H9 (cell line): ENCODE data around the gene ZNF860. TPM values are rescaled to one million over a fixed set of nuclear protein-coding genes. Genes with fewer than 3 reads are reported as not detected.

Experiments
- DNase-seq: peaks from one replicate; pipeline ENCODE4 v3.0.0-alpha.2; 2017
- H2AFZ ChIP-seq: one replicate; pipeline ENCODE4 v1.6.1; 2013; ENCODE audit warnings: mild to moderate bottlenecking, low read length, control low read depth, moderate library complexity
- H2AK5ac ChIP-seq: 2 replicates; pipeline ENCODE4 v1.6.1; 2013; ENCODE audit warnings: low read length, control low read depth, mixed read lengths; ENCODE audit not compliant: insufficient read length
- H2BK120ac ChIP-seq: one replicate; pipeline ENCODE4 v1.6.1; 2013; ENCODE audit warnings: low read depth, mild to moderate bottlenecking, low read length, control low read depth, inconsistent platforms; ENCODE audit not compliant: poor library complexity, severe bottlenecking
- H2BK12ac ChIP-seq: 2 replicates; pipeline ENCODE4 v1.6.1; 2013; ENCODE audit warnings: low read length, control low read depth, mixed read lengths, low read depth; ENCODE audit not compliant: insufficient read length
- H2BK15ac ChIP-seq: 2 replicates; pipeline ENCODE4 v1.6.1; 2013; ENCODE audit warnings: low read depth, low read length, control low read depth
- H2BK20ac ChIP-seq: one replicate; pipeline ENCODE4 v1.6.1; 2013; ENCODE audit warnings: low read depth, mild to moderate bottlenecking, low read length, control low read depth, inconsistent platforms; ENCODE audit not compliant: poor library complexity, severe bottlenecking
- H2BK5ac ChIP-seq: 2 replicates; pipeline ENCODE4 v1.6.1; 2013; ENCODE audit warnings: low read length, control low read depth, mixed read lengths; ENCODE audit not compliant: insufficient read length
- H3K14ac ChIP-seq: 2 replicates; pipeline ENCODE4 v1.6.1; 2013; ENCODE audit warnings: low read length, control low read depth; ENCODE audit not compliant: insufficient read depth
- H3K18ac ChIP-seq: 2 replicates; pipeline ENCODE4 v1.6.1; 2013; ENCODE audit warnings: low read depth, mild to moderate bottlenecking, mixed read lengths, low read length, control low read depth; ENCODE audit not compliant: insufficient read length
- H3K23ac ChIP-seq: 2 replicates; pipeline ENCODE4 v1.6.1; 2013; ENCODE audit warnings: low read length, control low read depth, mixed read lengths, low read depth; ENCODE audit not compliant: insufficient read length
- H3K23me2 ChIP-seq: 2 replicates; pipeline ENCODE4 v1.6.1; 2013; ENCODE audit warnings: low read depth, mild to moderate bottlenecking, mixed read lengths, low read length, control low read depth; ENCODE audit not compliant: insufficient read length, poor library complexity, severe bottlenecking
- H3K27ac ChIP-seq: 2 replicates; pipeline ENCODE4 v1.5.1; 2013; ENCODE audit warnings: low read length, control low read depth, mixed read lengths, low read depth; ENCODE audit not compliant: insufficient read length
- H3K27me3 ChIP-seq: 2 replicates; pipeline ENCODE4 v1.6.1; 2013; ENCODE audit warnings: low read length, control low read depth, inconsistent platforms; ENCODE audit not compliant: insufficient read depth
- H3K4ac ChIP-seq: 2 replicates; pipeline ENCODE4 v1.6.1; 2013; ENCODE audit warnings: low read depth, mild to moderate bottlenecking, control low read depth, inconsistent platforms, low read length, moderate library complexity
- H3K4me1 ChIP-seq: 2 replicates; pipeline ENCODE4 v1.6.1; 2013; ENCODE audit warnings: low read length, control low read depth, inconsistent platforms; ENCODE audit not compliant: insufficient read depth
- H3K4me2 ChIP-seq: 2 replicates; pipeline ENCODE4 v1.6.1; 2013; ENCODE audit warnings: low read length, control low read depth, mixed read lengths; ENCODE audit not compliant: insufficient read length, insufficient read depth
- H3K56ac ChIP-seq: 2 replicates; pipeline ENCODE4 v1.6.1; 2013; ENCODE audit warnings: low read depth, mild to moderate bottlenecking, mixed read lengths, low read length, control low read depth; ENCODE audit not compliant: insufficient read length
- H3K79me1 ChIP-seq: 2 replicates; pipeline ENCODE4 v1.6.1; 2013; ENCODE audit warnings: low read depth, mild to moderate bottlenecking, moderate library complexity, low read length, control low read depth, inconsistent platforms; ENCODE audit not compliant: insufficient read depth, poor library complexity, severe bottlenecking
- H3K79me2 ChIP-seq: 2 replicates; pipeline ENCODE4 v1.6.1; 2013; ENCODE audit warnings: low read length, control low read depth, inconsistent platforms; ENCODE audit not compliant: insufficient read depth
- H3K9ac ChIP-seq: 2 replicates; pipeline ENCODE4 v1.6.1; 2013; ENCODE audit warnings: low read length, control low read depth, mixed read lengths; ENCODE audit not compliant: insufficient read length; ENCODE audit errors: extremely low read depth
- H3K9me3 ChIP-seq: one replicate; pipeline ENCODE4 v1.6.1; 2013; ENCODE audit warnings: low read depth, low read length, inconsistent platforms; ENCODE audit not compliant: control insufficient read depth
- H3T11ph ChIP-seq: one replicate; pipeline ENCODE4 v1.6.1; 2013; ENCODE audit warnings: mild to moderate bottlenecking, low read length, control low read depth, inconsistent platforms
- H4K20me1 ChIP-seq: one replicate; pipeline ENCODE4 v1.6.1; 2013; ENCODE audit not compliant: control insufficient read depth, insufficient read length, insufficient read depth
- H4K5ac ChIP-seq: 2 replicates; pipeline ENCODE4 v1.6.1; 2013; ENCODE audit warnings: low read depth, mild to moderate bottlenecking, mixed read lengths, low read length, control low read depth; ENCODE audit not compliant: insufficient read length
- H4K8ac ChIP-seq: replicated peaks from 2 replicates; pipeline ENCODE4 v1.6.1; 2013; ENCODE audit warnings: low read length, control low read depth, mixed read lengths, low read depth; ENCODE audit not compliant: insufficient read length
- H4K91ac ChIP-seq: 2 replicates; pipeline ENCODE4 v1.6.1; 2013; ENCODE audit warnings: low read depth, mild to moderate bottlenecking, moderate library complexity, mixed read lengths, low read length, control low read depth; ENCODE audit not compliant: insufficient read length
- H3K27ac Mint-ChIP-seq, 3 experiments: 2 replicates in 2 of 3; 3 replicates in 1 of 3; pipeline ENCODE4 v1.8.0; 2020 to 2021; ENCODE audit warnings: mixed read lengths in 3 of 3, mild to moderate bottlenecking in 1 of 3, moderate library complexity in 1 of 3
- H3K27me3 Mint-ChIP-seq: 2 replicates; pipeline ENCODE4 v1.8.0; 2021; ENCODE audit warnings: low read depth, mild to moderate bottlenecking, moderate library complexity, mixed read lengths
- H3K36me3 Mint-ChIP-seq, 3 experiments: 2 replicates in 2 of 3; 3 replicates in 1 of 3; pipeline ENCODE4 v1.8.0; 2020 to 2021; ENCODE audit warnings: low read depth in 3 of 3, mixed read lengths in 3 of 3; ENCODE audit not compliant: insufficient read depth in 1 of 3
- H3K4me1 Mint-ChIP-seq, 2 experiments: 2 replicates each; pipeline ENCODE4 v1.8.0; 2020; ENCODE audit warnings: mixed read lengths in 2 of 2
- H3K4me3 Mint-ChIP-seq, 2 experiments: 2 replicates in 1 of 2; 3 replicates in 1 of 2; pipeline ENCODE4 v1.8.0; 2020 to 2021; ENCODE audit warnings: mild to moderate bottlenecking in 2 of 2, mixed read lengths in 2 of 2, moderate library complexity in 1 of 2
- H3K9me3 Mint-ChIP-seq, 2 experiments: 2 replicates in 1 of 2; 3 replicates in 1 of 2; pipeline ENCODE4 v1.8.0; 2020; ENCODE audit warnings: mild to moderate bottlenecking in 2 of 2, mixed read lengths in 2 of 2, moderate library complexity in 1 of 2
- WGBS: extraction: QIAGEN DNeasy Blood & Tissue Kit; methylation state at CpG from one replicate; pipeline ENCODE4 v1.1.7; 2013; ENCODE audit warnings: missing lambda C conversion rate, low lambda C conversion rate, mixed read lengths; ENCODE audit not compliant: insufficient read length; ENCODE audit errors: extremely low coverage; 5-methylcytosine and 5-hydroxymethylcytosine counted together
- total RNA-seq: library from RNA; stranded (reverse); gene quantifications from 2 replicates; pipeline ENCODE4 v1.2.1, GENCODE V29; 2021
- TF ChIP-seq, protein P1 (sequence below): fragments of 200-600 bp; sonication (generic); conservative IDR thresholded peaks from 3 replicates; pipeline ENCODE4 v1.8.0; 2021; ENCODE audit warnings: antibody characterized with exemption, mild to moderate bottlenecking

The ZNF860 gene
- total RNA-seq, 1 experiment from 2014 or later: 2.6 TPM

DNA sequence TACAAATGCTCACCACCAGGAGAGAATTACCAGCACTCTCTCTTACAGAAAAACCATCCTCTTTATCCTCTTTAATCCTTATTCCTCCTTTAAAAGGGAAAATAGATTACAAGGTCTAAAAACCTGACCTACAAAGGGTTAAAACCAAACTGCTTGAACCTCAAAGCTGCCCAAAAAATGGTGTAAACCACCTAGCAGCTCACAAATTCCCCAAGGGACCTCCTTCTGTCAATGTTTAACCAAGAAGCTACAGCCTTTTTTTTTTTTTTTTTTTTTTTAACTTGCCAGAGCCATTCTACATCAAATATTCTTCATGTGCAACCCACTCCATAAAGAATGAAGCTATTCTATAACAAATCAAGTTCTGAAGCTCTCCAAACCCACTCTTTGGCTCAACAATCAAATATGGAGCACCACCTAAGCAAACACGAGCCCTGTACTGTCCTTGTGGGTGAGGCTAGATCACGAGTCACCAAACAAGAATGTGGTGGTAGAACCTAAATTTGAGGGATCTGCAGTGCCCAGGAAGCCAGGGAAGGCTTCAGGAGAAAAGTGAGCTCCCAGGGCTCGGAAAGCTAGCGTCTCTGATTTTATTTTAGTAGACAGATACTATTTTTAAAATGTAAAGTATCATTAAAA lies 20.6 kb upstream of the ZNF860 start:
- H2BK5ac ChIP-seq: peak overlapping the region; percentile 9
- H2BK15ac ChIP-seq: no peak overlapping the region
- H3K4me2 ChIP-seq: peak overlapping the region; percentile 55
- H3K23me2 ChIP-seq: peaks cover 4% of the 10 kb centered on the region
- H2BK20ac ChIP-seq: no peak overlapping the region
- H4K20me1 ChIP-seq: no peaks in the 10 kb centered on the region
- H3K4me1 ChIP-seq: peaks cover 9% of the 10 kb centered on the region; the same call in 1 of the 2 replicates
- Mint-ChIP-seq H3K27me3 (no peaks in the 10 kb centered on the region), H3K4me3 (peak overlapping the region; percentile 55 to 79), H3K4me1 (peaks cover 53% of the 10 kb centered on the region in 2 experiments), H3K9me3 (peaks cover 3 to 8% of the 10 kb centered on the region in 2 experiments), H3K27ac (peak overlapping the region; percentile 94 to 100 (median 99)), H3K36me3 (peaks cover 8 to 14% (median 10%) of the 10 kb centered on the region in 3 experiments)
- no peak overlapping the region for H3K18ac ChIP-seq
- no peak overlapping the region for H2BK120ac ChIP-seq
- peaks cover 32% of the 10 kb centered on the region; the same call in 1 of the 2 replicates for H3K79me2 ChIP-seq
- no peak overlapping the region for H3K14ac ChIP-seq
- H3K27me3 ChIP-seq: no peaks in the 10 kb centered on the region
- H4K5ac ChIP-seq: no peak overlapping the region
- H3K79me1 ChIP-seq: no peaks in the 10 kb centered on the region
- TF ChIP-seq, protein P1, sequence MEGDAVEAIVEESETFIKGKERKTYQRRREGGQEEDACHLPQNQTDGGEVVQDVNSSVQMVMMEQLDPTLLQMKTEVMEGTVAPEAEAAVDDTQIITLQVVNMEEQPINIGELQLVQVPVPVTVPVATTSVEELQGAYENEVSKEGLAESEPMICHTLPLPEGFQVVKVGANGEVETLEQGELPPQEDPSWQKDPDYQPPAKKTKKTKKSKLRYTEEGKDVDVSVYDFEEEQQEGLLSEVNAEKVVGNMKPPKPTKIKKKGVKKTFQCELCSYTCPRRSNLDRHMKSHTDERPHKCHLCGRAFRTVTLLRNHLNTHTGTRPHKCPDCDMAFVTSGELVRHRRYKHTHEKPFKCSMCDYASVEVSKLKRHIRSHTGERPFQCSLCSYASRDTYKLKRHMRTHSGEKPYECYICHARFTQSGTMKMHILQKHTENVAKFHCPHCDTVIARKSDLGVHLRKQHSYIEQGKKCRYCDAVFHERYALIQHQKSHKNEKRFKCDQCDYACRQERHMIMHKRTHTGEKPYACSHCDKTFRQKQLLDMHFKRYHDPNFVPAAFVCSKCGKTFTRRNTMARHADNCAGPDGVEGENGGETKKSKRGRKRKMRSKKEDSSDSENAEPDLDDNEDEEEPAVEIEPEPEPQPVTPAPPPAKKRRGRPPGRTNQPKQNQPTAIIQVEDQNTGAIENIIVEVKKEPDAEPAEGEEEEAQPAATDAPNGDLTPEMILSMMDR: no peak
- peak overlapping the region; percentile 94 for H3K27ac ChIP-seq
- no peak overlapping the region for H3K4ac ChIP-seq
- no peak overlapping the region for H3K23ac ChIP-seq
- H3K56ac ChIP-seq: no peak overlapping the region
- WGBS: no CpG with 5 or more reads among the region's 4 CpGs
- no peak for DNase-seq
- no peak overlapping the region for H2AK5ac ChIP-seq
- H3T11ph ChIP-seq: no peak overlapping the region
- no peak overlapping the region for H4K91ac ChIP-seq
- no peak overlapping the region for H2BK12ac ChIP-seq
- no peak overlapping the region for H4K8ac ChIP-seq
- H3K9me3 ChIP-seq: peaks cover 2% of the 10 kb centered on the region
- H2AFZ ChIP-seq: no peak overlapping the region
- H3K9ac ChIP-seq: no peak overlapping the region
